GM18498 (cell line): ENCODE data around the gene TBC1D9.

ENCODE experiments used
- ATAC-seq: cut with Tn5 transposase; IDR thresholded peaks from one replicate; pipeline ENCODE4 v1.9.1; 2021; ENCODE audit warnings: mild to moderate bottlenecking, moderate library complexity; ENCODE audit not compliant: unreplicated experiment

The TBC1D9 gene

DNA sequence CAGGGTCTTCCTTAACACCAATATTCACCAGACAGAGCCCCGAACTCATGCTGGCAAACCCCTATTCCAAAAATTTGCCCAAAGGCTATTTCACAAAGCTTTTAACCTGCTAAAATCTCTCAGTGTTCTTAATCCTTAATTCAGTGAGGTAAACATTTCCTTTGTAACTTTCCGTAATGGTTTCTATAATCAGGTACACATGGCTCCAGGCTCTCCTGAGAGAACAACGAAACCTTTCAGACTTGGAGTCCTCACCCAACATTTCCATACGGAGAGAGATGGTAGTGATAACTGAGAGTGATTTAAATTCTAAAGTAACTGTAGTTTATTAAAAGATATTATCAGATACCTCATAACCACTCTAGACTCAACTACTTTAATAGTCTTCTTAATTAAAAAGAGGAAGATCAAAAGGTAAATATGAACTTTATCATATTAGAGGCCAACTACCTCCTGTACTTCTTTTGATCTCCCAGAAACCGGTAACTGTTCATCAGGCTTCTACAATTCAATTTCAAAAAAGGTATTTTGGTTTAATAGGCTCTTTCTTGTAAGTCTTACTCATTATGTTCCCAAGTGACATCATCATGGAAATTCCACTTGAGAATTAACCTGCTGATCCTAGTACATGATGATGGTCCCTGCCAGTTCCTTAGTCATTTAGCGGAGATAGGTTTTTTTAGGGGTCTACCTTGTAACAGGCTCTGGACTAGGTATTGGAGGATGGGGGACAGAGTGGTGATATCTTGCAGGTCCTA, 96.1 kb downstream of the TBC1D9 start:
- no peak for ATAC-seq

GRCh38 chr4:140654495-140654814, 101.7 kb downstream of the TBC1D9 start:
- no peak for ATAC-seq

DNA sequence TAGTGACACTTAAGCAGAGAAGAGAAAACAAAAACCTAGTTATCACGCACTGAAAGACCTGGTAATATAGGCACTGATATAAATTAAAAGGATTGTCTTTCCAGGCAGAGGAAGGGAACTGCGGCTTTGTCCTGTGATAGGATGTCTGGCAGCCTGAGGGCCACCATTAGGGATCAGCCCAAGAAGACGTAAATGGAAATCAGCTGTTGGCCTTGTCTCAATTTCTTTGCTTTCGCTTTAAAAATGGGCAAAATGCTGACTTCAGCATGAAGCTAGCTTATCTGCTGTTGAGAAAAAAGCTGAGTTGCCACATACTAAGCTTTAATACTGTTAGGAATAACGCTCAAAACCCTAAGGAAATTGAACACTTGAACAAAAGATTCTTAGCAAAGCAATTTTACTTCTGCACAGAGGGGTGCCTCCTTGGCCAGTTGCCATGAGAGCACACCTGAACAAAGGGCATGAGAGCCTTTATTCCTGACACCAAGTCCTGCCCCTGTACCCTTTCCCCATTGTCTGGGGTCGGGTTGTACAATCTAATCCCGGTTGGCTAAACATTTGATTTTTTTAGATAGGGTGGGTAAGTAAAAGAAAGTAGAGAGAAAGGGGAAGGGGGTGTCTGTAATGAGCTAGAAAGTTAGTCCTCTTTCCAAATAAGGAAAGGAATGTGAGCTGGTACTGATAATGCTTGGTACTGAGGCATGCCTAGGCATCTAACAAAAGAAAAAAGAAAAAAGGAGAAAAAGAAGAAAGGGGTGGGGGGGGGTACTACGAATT, 102.3 kb downstream of the TBC1D9 start:
- ATAC-seq = no peak

- ATAC-seq = no peak
These were observed 103.6 kb downstream of the TBC1D9 start for GRCh38 chr4:140652601-140653000.

GRCh38 chr4:140648716-140649308, 107.4 kb downstream of the TBC1D9 start:
- ATAC-seq = no peak

GRCh38 chr4:140645614-140646412, 110.4 kb downstream of the TBC1D9 start:
- ATAC-seq = no peak

DNA sequence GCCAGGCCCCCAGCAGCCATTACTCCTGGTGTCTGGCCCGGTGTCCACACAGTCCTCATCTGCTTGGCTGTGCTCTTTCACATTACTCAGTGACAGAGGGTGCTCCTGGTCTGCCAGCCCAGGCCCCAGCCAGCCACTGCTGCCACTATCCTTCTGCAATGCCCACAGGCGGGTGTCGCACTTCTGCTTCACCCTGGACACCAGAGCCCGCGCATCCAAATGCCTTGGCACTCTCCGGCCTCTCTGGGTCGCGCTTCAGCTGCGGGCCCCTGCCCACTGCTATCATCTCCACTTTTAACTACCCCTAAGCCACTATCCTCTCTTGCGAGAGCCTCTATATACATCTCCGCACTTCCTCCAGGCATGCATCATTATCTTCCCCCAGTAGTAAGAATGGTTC, 111.0 kb downstream of the TBC1D9 start:
- no peak for ATAC-seq

GRCh38 chr4:140644470-140645185, 111.6 kb downstream of the TBC1D9 start:
- no peak for ATAC-seq

- no peak for ATAC-seq
These were observed 112.6 kb downstream of the TBC1D9 start for GRCh38 chr4:140643571-140644055.

DNA sequence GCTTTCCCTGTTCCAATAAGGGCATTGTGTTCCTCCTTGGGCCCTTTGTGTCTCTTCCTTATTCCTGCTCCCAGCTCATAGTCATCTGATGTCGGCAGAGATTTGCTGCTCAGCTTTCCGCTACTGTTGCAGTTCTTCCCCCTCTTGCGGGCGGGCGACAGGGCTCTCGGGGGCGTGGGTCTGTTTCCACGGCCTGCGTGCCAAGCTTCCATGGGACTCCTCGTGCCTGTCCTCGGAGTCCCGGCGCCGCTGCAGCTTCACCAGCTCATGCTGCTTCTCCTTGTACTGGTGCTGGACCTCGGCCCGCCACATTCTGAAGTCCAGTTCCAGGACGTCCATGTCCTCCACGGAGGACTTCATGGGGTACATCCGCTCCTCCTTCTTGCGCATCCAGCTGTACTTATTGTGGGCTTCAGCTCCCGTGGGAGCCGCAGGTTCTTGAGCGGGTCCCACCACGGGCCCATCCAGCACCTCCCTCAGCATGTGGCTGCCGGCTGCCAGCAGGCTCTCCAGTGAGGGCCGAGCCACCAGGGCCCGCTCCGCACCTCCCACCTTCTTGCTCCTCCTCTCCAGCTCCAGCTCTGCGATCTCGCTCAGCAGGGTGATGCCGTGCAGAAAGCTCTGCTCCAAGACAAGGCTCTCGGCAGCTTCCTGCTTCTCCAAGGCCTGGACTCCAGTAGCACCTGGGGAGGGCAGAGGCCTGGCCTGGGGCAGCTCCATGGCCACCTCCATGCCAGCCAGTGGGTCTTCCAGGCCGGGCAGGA, 113.3 kb downstream of the TBC1D9 start:
- ATAC-seq = no peak

DNA sequence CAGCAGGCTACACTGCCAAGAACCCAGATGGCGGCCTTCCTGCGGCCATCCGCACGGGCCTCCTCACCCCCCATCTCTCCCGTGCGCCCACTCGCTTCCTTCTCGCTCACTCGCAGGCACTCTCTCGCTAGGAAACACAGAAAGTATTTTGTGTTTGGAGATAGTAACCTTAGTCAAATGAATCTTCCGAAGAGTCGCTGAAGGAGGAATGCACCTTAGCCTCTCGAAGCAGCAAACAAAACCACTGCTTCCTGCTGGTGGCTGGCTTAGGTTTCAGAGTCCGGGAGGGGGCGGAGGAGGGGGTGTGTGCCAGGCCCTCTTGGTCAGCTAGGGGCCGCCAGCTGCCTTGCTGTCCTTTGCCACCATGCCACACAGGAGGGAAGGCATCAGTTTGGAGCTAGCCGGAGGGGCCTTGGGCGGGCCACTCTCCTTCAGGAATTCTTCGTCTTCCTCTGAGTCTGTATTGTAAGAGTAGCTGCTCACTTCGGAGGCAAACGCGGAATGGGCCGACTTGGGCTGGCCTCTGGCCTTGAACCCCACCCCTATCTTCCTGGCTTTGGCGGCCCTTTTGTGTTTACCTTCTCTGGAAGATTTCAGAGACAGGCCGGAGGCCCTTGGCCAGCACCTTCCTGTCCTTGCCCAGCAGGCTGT, 114.3 kb downstream of the TBC1D9 start:
- no peak for ATAC-seq

GRCh38 chr4:140641105-140641555, 115.1 kb downstream of the TBC1D9 start:
- ATAC-seq = no peak

DNA sequence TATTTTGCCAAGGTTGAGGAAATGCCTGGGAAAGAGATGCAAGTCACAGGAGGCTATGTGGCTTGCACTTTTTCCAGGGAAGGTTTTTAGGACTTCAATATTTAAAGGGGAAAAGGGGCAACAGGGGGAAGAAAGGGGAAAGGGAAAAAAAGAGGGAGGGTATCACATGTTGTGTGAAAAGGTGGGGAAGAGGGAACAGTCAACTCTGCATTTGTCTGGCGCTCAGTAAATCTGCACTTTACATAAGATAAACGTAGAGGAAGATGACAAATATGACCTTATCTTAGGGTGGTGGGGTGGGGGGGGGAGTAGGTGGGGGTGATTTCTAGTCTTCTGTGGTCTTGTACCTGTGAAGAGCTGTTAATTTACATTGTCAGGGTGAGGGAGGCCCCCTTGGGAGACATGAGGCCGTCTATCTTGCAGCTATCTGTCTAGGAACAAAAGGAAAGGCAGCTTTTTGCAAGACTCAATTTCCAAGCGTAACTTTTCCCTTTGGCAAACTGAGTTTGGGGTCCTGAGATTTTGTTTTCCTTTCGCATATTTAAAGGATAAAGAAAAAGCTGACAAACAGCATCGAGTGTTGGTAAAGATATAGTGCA, 115.9 kb downstream of the TBC1D9 start:
- ATAC-seq = no peak

DNA sequence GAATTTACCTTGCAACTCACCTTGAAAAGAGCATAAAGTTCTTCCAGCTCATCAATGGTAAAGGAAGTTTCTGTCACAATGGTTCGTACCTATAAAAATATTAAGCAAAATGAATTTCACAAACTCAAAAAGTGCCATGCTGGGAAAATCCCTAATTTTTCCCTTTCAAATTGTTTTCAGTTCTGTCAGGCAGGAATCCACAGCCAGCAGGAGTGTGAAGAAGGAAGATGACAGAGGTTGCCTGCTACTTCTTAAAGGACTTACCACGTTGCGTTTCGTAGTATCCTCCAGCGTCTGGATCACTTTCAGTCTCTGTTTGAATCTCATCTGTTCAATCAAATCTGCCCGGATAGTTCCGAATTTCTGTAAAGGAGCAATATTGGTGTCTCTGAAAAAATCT, 117.1 kb downstream of the TBC1D9 start:
- no peak for ATAC-seq

DNA sequence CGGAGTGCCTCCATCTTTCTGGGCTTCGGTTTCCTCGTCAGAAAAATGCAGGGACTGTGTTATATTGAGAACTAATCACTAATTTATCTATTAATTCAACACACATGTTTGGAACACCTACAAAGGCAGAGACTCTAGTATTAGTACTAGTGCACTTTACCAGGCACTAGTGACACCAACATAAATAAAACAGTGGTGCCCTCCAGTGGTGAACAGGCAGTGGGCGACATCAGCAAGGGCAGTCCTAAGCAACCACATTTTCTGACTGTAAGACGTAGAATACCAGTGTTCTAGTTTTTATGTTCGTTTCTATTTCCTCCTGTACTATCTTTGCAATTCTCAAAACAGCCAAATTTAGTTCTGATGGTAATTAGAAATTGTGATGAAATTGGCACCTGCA, 118.3 kb downstream of the TBC1D9 start:
- peak; percentile 85 for ATAC-seq

GRCh38 chr4:140635606-140636005, 120.6 kb downstream of the TBC1D9 start:
- no peak for ATAC-seq

- ATAC-seq = no peak
These were observed 122.2 kb downstream of the TBC1D9 start for GRCh38 chr4:140633951-140634350.

DNA sequence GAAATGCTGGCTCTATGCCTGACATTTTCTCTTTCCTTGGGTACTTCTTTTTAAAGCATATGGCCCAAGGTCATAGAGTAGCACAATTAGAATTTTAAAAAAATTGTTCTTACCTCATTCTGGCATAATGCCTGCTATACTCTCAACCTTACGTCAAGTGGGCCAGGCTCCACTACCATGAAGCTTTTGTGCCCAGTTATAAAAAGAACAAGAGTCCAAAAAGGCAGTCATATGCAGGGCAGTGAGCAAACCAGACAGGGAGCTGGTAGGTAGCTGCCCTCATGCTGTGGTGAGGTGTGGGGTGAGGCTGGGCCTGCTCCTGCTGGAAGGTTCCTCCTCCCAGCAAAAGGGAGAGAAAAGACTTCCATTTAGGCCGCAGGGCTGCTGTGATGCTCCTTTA, 123.1 kb downstream of the TBC1D9 start:
- no peak for ATAC-seq

DNA sequence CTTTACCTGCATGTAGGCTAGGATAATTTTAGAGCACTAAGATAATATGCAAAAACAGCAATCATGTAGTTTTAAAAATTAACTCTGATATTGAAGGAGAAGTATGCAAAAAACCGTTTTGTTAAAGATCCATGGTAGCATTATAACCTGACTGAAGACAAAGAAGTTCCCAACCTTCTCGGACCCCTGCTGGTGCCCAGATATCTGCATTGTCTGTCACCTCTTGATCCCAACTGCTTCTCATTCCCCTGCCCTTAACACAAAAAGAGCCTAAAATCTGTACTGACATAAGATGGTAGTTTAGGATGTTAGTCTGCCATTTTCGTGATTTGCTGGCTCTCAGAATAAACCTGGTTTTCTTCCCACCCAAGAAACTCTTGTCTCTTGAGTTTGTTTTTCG, 125.9 kb downstream of the TBC1D9 start:
- no peak for ATAC-seq
